GM18909 (cell line): ENCODE results near the gene CADPS2.

Source experiments
- ATAC-seq: cut with Tn5 transposase; IDR thresholded peaks from one replicate; pipeline ENCODE4 v1.9.1; 2021; ENCODE audit warnings: mild to moderate bottlenecking; ENCODE audit not compliant: unreplicated experiment, poor library complexity

CADPS2 gene

GRCh38 chr7:122470859-122471258 is 415.4 kb downstream of the CADPS2 start:
- no peak for ATAC-seq

GRCh38 chr7:122468945-122469344 is 417.3 kb downstream of the CADPS2 start:
- ATAC-seq = no peak

- ATAC-seq = no peak
Measured at GRCh38 chr7:122467661-122468449, 418.4 kb downstream of the CADPS2 start.

GRCh38 chr7:122465296-122465695 is 421.0 kb downstream of the CADPS2 start:
- no peak for ATAC-seq

- no peak for ATAC-seq
Measured at GRCh38 chr7:122463631-122464030, 422.6 kb downstream of the CADPS2 start.

GRCh38 chr7:122460936-122461335 is 425.3 kb downstream of the CADPS2 start:
- ATAC-seq = no peak

- ATAC-seq = no peak
Measured at GRCh38 chr7:122457969-122458368, 428.3 kb downstream of the CADPS2 start.

GRCh38 chr7:122457325-122457724 is 428.9 kb downstream of the CADPS2 start:
- no peak for ATAC-seq

- no peak for ATAC-seq
Measured at GRCh38 chr7:122454776-122455507, 431.3 kb downstream of the CADPS2 start.

GRCh38 chr7:122453432-122453831 is 432.8 kb downstream of the CADPS2 start:
- ATAC-seq = no peak

- ATAC-seq = no peak
Measured at GRCh38 chr7:122448893-122449589, 437.2 kb downstream of the CADPS2 start.

GRCh38 chr7:122442929-122443328 is 443.3 kb downstream of the CADPS2 start:
- ATAC-seq = no peak

- no peak for ATAC-seq
Measured at GRCh38 chr7:122438492-122438891, 447.8 kb downstream of the CADPS2 start.

- ATAC-seq = no peak
Measured at GRCh38 chr7:122438006-122438405, 448.3 kb downstream of the CADPS2 start.

GRCh38 chr7:122433765-122434164 is 452.5 kb downstream of the CADPS2 start:
- no peak for ATAC-seq

- ATAC-seq = no peak
Measured at GRCh38 chr7:122430710-122431109, 455.6 kb downstream of the CADPS2 start.

- ATAC-seq = no peak
Measured at GRCh38 chr7:122429926-122430325, 456.3 kb downstream of the CADPS2 start.

GRCh38 chr7:122425731-122426130 is 460.5 kb downstream of the CADPS2 start:
- no peak for ATAC-seq

GRCh38 chr7:122423591-122423990 is 462.7 kb downstream of the CADPS2 start:
- ATAC-seq = no peak

- no peak for ATAC-seq
Measured at GRCh38 chr7:122416336-122416735, 469.9 kb downstream of the CADPS2 start.

GRCh38 chr7:122415510-122415909 is 470.8 kb downstream of the CADPS2 start:
- no peak for ATAC-seq
